ENCODE data around the gene KCNG2. TPM values are rescaled to one million over a fixed set of nuclear protein-coding genes. Genes with fewer than 3 reads are reported as not detected.

Gene KCNG2
- total and polyA plus RNA-seq, 2 of the 8 experiments (the other 6 are each of a cell fraction or from before 2014, with no cell fraction given), result 0.19 to 0.74 TPM

DNA sequence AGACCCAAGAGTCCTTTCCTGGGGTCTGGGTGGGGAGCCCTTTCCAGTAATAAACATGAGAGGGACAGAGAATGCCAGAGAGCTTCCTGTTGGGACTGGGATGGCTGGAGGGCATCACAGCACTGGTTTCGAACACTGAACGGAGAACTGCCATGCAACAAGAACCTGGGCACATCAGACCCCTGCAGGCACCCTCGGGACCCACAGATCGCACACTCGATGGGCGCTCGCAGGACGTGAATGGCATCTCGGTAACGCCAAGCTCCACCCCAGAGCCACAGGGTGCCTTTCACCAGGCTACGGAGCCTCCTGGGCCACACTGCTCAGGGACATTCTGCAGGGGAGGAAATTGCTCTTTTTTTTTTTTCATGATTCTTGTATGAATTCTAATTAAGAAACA is 128.6 kb downstream of the KCNG2 start (continued):
- no peak for TF ChIP-seq BCL11A (IDR thresholded peaks at IDR 0.05; ENCODE audit: low read depth in 2 of 2, low read length in 2 of 2)
- no peak for TF ChIP-seq HDAC2 (IDR thresholded peaks at IDR 0.05; ENCODE audit: borderline replicate concordance in 1 of 2, low read depth in 2 of 2, low read length in 2 of 2)
- no peak for TF ChIP-seq BACH1 (IDR thresholded peaks at IDR 0.05; ENCODE audit: low read length)
- no peak for TF ChIP-seq ZNF274 (IDR thresholded peaks at IDR 0.05; ENCODE audit: borderline replicate concordance, extremely low read depth, low read length)
- TF ChIP-seq, protein P1, sequence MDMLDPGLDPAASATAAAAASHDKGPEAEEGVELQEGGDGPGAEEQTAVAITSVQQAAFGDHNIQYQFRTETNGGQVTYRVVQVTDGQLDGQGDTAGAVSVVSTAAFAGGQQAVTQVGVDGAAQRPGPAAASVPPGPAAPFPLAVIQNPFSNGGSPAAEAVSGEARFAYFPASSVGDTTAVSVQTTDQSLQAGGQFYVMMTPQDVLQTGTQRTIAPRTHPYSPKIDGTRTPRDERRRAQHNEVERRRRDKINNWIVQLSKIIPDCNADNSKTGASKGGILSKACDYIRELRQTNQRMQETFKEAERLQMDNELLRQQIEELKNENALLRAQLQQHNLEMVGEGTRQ (IDR thresholded peaks at IDR 0.05; ENCODE audit: low read length), result no peak

Data from H1 (cell line).